PC-3 (cell line): Measurements from ENCODE around the gene TTC16.

Experiments
- CTCF ChIP-seq: fragments of 300-600 bp; sonication (generic); conservative IDR thresholded peaks from 2 replicates; pipeline ENCODE4 v1.5.1; 2017; ENCODE audit warnings: antibody characterized with exemption, low read depth, mild to moderate bottlenecking, low read length
- EZH2 ChIP-seq: fragments of 300-600 bp; sonication (generic); IDR thresholded peaks from one replicate; pipeline ENCODE4 v1.6.1; 2017; ENCODE audit warnings: antibody characterized with exemption, mild to moderate bottlenecking, low read length; ENCODE audit not compliant: unreplicated experiment

- TF ChIP-seq CTCF = no peak
- TF ChIP-seq EZH2 = no peak
Measured at GRCh38 chr9:127731938-127732337, 16.1 kb downstream of the TTC16 start.
